ENCODE data around the gene COX14. TPM values are rescaled to one million over a fixed set of nuclear protein-coding genes. Genes with fewer than 3 reads are reported as not detected.

COX14 gene
- total RNA-seq, 1 donor from 2014 or later = 23.3 TPM

GRCh38 chr12:50073712-50074111 is 38.3 kb upstream of the COX14 start:
- Mint-ChIP-seq H3K4me3 (ENCODE audit: unreplicated experiment) (peak overlapping the region; percentile 43), H3K4me1 (ENCODE audit: low read depth, unreplicated experiment) (peaks cover 28% of the 10 kb centered on the region), H3K9me3 (ENCODE audit: unreplicated experiment) (peaks cover 8% of the 10 kb centered on the region), H3K36me3 (ENCODE audit: unreplicated experiment) (peaks cover 8% of the 10 kb centered on the region), H3K27ac (ENCODE audit: unreplicated experiment) (no peak overlapping the region), H3K27me3 (ENCODE audit: unreplicated experiment) (peaks cover 29% of the 10 kb centered on the region)
- TF ChIP-seq CTCF (IDR thresholded peaks at IDR 0.05; ENCODE audit: partially characterized antibody, unreplicated experiment) = no peak
- DNase-seq = no peak

GRCh38 chr12:50074936-50075807 is 36.9 kb upstream of the COX14 start:
- Mint-ChIP-seq H3K27ac (ENCODE audit: unreplicated experiment) (no peak overlapping the region), H3K27me3 (ENCODE audit: unreplicated experiment) (peaks cover 25% of the 10 kb centered on the region), H3K36me3 (ENCODE audit: unreplicated experiment) (peaks cover 2% of the 10 kb centered on the region), H3K9me3 (ENCODE audit: unreplicated experiment) (peaks cover 6% of the 10 kb centered on the region), H3K4me3 (ENCODE audit: unreplicated experiment) (no peak overlapping the region), H3K4me1 (ENCODE audit: low read depth, unreplicated experiment) (peaks cover 22% of the 10 kb centered on the region)
- DNase-seq = peak; percentile 92
- peak; percentile 83 for TF ChIP-seq CTCF (IDR thresholded peaks at IDR 0.05; ENCODE audit: partially characterized antibody, unreplicated experiment)

- TF ChIP-seq CTCF (IDR thresholded peaks at IDR 0.05; ENCODE audit: partially characterized antibody, unreplicated experiment) = no peak
- Mint-ChIP-seq H3K27ac (ENCODE audit: unreplicated experiment) (no peak overlapping the region), H3K36me3 (ENCODE audit: unreplicated experiment) (peaks cover 4% of the 10 kb centered on the region), H3K4me3 (ENCODE audit: unreplicated experiment) (no peak overlapping the region), H3K9me3 (ENCODE audit: unreplicated experiment) (peaks cover 6% of the 10 kb centered on the region), H3K4me1 (ENCODE audit: low read depth, unreplicated experiment) (peaks cover 15% of the 10 kb centered on the region), H3K27me3 (ENCODE audit: unreplicated experiment) (peaks cover 26% of the 10 kb centered on the region)
- no peak for DNase-seq
Measured at GRCh38 chr12:50075808-50076170, 36.2 kb upstream of the COX14 start.

GRCh38 chr12:50077099-50077498 is 34.9 kb upstream of the COX14 start:
- Mint-ChIP-seq H3K27me3 (ENCODE audit: unreplicated experiment) (peaks cover 20% of the 10 kb centered on the region), H3K9me3 (ENCODE audit: unreplicated experiment) (peaks cover 1% of the 10 kb centered on the region), H3K4me1 (ENCODE audit: low read depth, unreplicated experiment) (peaks cover 11% of the 10 kb centered on the region), H3K36me3 (ENCODE audit: unreplicated experiment) (peaks cover 4% of the 10 kb centered on the region), H3K27ac (ENCODE audit: unreplicated experiment) (no peak overlapping the region), H3K4me3 (ENCODE audit: unreplicated experiment) (no peak overlapping the region)
- no peak for DNase-seq
- TF ChIP-seq CTCF (IDR thresholded peaks at IDR 0.05; ENCODE audit: partially characterized antibody, unreplicated experiment) = no peak

GRCh38 chr12:50078281-50078680 is 33.8 kb upstream of the COX14 start:
- Mint-ChIP-seq H3K27me3 (ENCODE audit: unreplicated experiment) (peaks cover 20% of the 10 kb centered on the region), H3K4me3 (ENCODE audit: unreplicated experiment) (no peak overlapping the region), H3K27ac (ENCODE audit: unreplicated experiment) (no peak overlapping the region), H3K9me3 (ENCODE audit: unreplicated experiment) (peaks cover 2% of the 10 kb centered on the region), H3K4me1 (ENCODE audit: low read depth, unreplicated experiment) (peaks cover 11% of the 10 kb centered on the region), H3K36me3 (ENCODE audit: unreplicated experiment) (peaks cover 4% of the 10 kb centered on the region)
- TF ChIP-seq CTCF (IDR thresholded peaks at IDR 0.05; ENCODE audit: partially characterized antibody, unreplicated experiment) = no peak
- no peak for DNase-seq

Data from glutamatergic neuron (in vitro differentiated cells).